DMS153 (cell line): ENCODE measurements around the gene UGT1A10.
"Not testable (repeated sequence)": the region's sequence is repeated elsewhere in the genome, so short reads cannot be mapped to it uniquely, and the experiment has no call there.

Experiments used
- DNase-seq: peaks from one replicate; lab custom pipeline; 2025; lab: John Stamatoyannopoulos, UW

UGT1A10 gene

DNA sequence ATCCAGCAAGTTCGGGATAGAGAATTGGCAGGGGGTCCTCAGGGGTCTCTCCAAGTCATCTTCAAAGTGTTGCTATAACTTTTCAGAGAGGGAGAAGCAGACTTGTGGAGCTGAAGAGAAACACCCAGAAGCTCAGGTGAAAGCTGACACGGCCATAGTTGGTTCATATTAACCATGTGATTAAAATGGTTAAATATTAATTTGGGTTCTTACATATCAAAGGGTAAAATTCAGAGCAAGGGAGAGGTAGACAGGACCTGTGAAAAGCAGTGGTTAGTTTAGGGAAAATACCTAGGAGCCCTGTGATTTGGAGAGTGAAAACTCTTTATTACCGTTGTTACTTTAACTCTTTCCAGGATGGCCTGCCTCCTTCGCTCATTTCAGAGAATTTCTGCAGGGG is 56.4 kb downstream of the UGT1A10 start, which contains the start of gene UGT1A6:
Gene UGT1A6 (plus strand): TSS at position 243 of the 400 bp plus-strand sequence. CDS start 115 bp downstream, at position 358.
- DNase-seq, result no peak

DNA sequence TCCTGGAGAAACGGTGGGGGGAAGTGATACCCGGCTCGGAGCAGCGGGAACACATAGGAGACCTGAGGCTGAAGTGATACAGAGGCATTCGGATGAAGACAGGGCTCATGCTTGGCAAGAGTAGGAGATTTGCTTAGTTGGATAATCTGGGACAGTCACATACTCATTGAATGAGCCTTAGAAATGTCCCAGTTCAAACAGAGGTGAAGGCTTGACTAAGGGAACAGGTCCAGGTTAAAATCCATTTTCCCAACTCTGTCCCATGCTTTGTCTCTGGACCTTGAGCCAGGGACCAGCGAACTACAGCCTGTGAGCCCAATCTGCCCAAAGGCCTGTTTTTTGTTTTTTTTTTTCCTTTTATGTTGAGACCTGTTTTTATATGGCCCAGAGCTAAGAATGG is 57.7 kb downstream of the UGT1A10 start:
- DNase-seq, result no peak

DNA sequence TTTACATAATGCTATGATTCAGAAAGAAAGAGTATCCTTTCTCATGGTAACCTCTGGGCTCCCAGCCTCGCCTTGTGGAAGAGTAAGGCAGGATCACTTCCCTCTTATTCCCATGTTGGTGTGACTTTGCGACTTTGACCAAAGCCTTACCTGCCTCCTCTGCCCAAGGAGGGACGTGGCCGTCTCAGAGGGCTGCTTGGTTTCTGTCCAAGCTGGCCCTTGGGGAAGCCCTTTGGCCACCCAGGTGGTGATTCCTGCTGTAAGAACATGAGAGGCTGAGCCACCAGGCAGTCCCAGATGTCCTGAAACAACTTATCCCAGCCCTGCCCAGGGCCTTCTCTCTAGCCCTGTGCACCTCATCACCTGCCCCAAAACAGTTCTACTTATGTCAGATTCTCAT is 62.5 kb downstream of the UGT1A10 start:
- no peak for DNase-seq

DNA sequence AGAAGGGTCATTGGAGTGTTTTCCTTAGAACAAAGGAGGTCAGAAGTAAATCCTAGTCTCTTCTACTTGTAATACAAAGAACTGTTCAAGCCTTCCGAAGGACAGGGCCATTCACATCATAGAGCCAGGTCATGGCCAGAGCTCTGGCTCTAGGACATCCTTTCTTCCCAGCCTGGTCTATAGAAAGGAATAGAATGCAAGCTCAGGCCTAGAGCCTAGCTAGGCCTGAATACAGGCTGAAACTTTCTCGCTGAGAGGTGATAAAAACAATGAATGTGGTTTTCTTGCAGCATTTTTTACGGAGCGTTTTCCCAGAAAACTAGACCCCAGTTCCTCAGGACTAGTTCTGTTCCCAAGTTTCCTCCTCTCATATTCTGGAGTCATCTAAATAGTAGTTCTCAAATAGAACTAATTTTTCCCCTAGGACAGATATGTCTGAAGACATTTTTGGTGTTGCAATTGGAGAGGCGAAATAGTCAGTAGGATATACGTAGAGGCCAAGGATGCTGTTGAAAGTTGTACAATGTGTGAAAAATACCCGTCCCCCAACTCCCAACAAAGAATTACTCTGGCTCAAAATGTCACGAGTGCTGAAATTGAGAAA is 63.3 kb downstream of the UGT1A10 start:
- DNase-seq, result no peak

DNA sequence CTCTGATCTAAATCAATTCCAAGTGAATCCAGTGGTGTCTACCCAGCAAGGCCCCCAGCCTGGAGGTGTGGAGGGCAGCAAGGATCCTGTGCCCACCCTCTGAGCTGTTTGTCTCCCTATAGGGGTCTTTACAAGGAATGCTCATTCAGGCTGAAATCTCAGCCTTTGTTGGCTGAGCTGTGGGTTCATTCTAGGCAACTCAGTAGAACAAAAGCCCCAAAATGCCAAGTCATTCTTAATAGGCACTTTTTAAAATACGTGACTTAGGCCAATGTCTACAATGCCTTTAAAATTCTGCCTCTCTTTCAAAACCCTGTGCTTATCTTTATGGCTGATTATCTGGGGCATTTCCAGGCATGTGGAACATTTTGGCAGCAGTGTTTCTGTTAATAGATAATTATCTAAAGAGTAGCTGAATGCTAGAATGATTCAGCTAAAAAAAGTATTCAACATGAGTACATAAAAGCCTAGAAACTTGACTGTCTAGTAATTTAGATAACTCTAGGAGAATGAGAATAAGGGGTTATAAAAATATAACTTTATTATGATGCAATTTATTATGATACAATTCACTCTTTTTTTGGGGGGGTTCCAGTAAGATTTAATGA is 63.9 kb downstream of the UGT1A10 start:
- no peak for DNase-seq

DNA sequence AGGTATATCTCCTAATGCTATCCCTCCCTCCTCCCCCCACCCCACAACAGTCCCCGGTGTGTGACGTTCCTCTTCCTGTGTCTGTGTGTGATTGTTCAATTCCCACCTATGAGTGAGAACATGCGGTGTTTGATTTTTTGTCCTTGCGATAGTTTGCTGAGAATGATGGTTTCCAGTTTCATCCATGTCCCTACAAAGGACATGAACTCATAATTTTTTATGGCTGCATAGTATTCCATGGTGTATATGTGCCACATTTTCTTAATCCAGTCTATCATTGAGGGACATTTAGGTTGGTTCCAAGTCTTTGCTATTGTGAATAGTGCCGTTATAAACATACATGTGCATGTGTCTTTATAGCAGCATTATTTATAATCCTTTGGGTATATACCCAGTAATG is 64.6 kb downstream of the UGT1A10 start:
- not testable (repeated sequence) for DNase-seq

DNA sequence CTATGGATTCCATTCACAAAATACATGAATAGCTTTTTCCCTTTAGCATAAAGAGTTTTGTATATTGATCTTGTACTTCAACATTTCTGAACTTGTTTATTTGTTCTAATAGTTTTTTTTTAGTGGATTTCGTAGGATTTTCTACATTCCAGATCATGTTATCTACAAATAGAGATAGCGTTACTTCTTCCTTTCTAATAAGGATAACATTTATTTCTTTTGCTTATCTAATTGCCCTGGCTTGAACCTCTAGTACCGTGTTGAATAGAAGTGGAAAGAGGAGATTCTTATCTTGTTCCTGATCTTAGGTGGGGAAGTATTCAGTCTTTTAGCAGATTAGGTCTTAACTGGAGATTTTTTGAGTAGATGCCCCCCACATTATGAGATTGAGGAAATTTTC is 66.0 kb downstream of the UGT1A10 start:
- no peak for DNase-seq

DNA sequence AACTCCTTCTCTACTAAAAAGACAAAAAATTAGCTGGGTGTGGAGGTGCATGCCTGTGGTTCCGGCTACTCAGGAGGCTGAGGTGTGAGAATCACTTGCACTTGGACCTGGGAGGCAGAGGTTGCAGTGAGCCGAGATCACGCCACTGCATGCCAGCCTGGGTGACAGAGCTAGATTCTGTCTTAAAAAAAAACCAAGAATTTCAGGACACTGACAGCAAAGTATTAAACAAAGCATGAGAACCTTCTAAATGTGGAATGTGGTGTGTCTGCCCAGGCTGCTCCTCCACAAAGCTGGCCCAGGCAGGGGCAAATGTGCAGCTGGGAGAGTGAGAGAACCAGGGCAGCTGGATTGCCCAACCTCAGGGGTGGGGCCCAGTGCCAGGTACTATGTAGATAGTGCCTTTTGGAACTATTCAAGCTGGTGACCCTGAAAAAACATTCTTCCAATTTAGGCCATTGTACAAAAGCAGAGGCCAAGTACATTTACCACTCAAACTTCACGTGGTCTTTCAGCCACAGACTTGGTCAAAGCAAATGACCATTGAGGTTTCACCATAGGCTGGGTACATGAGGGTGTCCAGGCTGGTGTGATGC is 69.8 kb downstream of the UGT1A10 start:
- no peak for DNase-seq

DNA sequence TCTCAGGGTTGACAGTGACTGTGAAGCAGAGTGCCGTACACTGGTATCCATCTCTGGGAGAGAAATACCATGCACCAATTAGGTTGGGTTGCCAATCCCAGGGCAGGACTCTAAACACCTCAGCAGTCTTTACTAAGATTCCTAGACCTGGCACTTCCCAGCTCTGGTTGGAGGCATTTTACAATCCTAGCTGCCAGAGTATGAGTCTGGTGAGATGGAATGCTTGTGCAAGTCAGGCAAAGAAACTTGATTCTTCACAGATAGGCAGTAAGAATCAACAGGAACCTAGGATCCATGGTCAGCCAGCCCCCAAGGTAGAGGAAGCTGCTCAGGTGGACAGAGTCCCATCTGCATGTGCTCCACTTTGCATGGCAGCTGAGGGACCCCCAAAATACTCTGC is 70.5 kb downstream of the UGT1A10 start:
- DNase-seq, result no peak

DNA sequence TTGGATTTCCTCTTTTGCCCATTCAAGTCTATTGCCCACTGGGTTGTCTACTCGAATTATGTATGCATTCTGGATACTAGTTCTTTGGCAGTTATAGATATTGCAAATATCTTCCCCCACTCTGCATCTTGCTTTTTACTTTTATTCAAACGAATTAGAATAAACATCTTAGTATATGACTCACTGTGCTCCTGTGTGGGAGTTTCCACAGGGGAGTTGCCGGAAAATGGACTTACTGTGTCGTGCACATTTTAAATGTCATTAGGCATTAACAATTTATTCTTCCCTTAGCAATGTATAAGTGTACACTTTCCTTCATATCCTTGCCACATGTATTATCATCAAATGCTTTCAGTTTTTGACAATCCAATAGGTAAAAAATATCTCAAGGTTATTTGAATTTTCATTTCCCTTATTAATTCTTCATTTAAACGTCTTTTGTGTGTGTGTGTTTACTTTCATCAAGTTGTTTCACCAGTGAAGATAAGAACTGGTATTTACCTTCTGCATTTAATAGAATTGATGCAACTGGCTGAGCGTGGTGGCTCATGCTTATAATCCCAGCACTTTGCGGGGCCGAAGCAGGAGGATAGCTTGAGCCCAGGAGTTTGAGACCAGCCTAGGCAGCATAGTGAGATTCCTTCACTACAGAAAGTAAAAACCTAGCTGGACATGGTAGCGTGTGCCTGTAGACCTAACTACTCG is 71.8 kb downstream of the UGT1A10 start:
- DNase-seq, result no peak

DNA sequence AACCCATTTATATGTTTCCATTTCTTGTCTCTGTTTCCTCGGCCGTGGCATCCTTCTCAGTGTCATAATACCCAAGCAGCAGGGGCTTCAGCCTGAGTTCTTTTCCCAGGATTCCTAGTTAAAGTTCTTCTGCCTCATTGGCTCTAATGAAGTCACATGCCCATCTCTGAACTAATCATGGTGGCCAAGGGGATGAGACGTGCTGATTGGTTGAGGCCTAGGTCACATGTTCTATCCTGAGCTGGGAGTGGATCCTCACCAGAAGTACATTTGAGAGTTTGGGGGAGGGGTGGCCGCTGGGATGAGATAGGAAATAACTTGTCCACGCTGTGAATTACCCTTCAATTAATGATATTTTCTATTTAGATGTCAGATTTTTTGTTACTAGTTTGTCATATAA is 72.7 kb downstream of the UGT1A10 start:
- DNase-seq, result no peak

DNA sequence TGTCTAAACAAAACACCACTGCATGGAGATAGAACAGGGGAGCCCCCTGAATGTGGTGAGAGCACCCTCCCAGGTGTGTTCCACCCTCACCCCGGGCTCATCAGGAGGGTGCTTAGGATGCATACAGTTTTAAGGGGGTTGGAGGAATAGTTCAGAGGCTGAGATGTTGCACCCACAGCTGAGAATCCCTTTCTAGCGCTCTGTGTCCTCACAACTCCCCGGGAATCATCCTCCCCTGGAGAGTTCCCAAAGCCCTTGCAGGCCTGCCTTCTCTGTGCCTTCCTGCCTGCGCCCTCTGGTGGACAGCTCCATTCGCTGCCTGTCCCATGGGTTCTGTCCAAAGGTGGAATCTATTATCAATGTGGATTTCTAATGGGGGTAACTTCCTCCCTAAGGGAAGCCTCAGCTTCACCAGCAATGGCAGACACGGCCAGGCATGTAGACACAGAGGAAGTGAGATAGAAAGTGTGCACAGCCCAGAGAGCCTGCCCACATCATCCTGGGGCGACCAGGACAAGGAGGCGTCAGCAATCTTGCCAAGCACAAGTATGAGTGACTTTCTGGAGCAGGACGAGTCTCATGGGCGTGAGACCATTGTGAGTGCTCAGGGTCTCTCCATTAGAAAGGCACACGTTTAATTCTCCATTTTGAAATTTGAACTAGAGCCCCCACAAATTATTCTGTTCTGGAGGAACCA is 75.2 kb downstream of the UGT1A10 start:
- peak; percentile 55 for DNase-seq

DNA sequence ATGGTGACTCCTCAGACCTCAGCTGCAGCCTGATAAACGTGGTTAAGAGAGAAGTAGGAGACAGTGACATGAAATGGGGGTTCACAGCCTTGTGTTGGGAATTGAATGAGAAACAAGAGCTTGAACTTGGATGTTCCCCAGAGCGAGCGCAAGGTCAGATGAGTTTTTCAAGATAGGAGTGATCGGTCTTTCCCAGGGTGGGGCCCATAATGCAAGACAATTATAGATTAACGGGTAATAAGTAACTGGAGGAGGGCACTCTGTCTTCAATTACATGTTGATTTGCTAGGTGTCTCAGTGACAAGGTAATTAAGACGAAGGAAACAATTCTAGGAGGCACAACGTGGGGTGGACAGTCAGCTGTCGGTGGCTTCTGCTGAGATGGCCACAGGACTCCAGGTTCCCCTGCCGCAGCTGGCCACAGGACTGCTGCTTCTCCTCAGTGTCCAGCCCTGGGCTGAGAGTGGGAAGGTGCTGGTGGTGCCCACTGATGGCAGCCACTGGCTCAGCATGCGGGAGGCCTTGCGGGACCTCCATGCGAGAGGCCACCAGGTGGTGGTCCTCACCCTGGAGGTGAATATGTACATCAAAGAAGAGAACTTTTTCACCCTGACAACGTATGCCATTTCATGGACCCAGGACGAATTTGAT is 76.5 kb downstream of the UGT1A10 start, which contains the start of gene UGT1A5:
Gene UGT1A5 (plus strand): TSS at position 297 of the 651 bp plus-strand sequence. CDS start 85 bp downstream, at position 382.
- DNase-seq, result no peak

DNA sequence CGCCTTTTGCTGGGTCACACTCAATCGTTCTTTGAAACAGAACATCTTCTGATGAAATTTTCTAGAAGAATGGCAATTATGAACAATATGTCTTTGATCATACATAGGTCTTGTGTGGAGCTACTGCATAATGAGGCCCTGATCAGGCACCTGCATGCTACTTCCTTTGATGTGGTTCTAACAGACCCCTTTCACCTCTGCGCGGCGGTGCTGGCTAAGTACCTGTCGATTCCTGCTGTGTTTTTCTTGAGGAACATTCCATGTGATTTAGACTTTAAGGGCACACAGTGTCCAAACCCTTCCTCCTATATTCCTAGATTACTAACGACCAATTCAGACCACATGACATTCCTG is 77.0 kb downstream of the UGT1A10 start:
- DNase-seq, result no peak

DNA sequence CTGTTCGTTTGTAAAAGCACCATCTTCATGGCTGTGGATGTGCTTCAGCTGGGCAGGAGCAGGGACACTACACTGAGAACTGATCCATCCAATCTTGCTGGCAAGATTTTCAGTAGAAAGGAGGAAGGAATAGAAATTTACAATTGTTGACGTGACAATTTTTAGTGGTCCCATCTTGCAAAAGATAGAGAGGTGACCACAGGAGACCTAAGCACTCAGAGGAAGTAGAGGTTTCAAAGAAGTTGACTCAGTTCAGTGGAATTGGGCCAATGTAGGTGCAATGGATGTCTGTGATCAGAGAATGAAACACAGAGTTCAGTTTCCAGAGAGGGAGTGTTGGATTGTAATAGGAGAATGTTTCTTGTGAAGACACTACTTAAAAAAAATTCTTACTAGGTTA is 77.9 kb downstream of the UGT1A10 start:
- no peak for DNase-seq

DNA sequence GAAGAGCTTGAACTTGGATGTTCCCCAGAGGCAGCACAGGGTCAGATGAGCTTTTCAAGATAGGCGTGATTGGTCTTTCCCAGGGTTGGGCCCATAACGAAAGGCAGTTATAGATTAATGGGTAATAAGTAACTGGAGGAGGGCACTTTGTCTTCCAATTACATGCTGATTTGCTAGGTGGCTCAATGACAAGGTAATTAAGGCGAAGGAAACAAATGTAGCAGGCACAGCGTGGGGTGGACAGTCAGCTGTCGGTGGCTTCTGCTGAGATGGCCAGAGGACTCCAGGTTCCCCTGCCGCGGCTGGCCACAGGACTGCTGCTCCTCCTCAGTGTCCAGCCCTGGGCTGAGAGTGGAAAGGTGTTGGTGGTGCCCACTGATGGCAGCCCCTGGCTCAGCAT is 82.3 kb downstream of the UGT1A10 start, which contains the start of gene UGT1A4:
Gene UGT1A4 (plus strand): TSS at position 185 of the 400 bp plus-strand sequence. CDS start 85 bp downstream, at position 270.
- DNase-seq, result no peak

DNA sequence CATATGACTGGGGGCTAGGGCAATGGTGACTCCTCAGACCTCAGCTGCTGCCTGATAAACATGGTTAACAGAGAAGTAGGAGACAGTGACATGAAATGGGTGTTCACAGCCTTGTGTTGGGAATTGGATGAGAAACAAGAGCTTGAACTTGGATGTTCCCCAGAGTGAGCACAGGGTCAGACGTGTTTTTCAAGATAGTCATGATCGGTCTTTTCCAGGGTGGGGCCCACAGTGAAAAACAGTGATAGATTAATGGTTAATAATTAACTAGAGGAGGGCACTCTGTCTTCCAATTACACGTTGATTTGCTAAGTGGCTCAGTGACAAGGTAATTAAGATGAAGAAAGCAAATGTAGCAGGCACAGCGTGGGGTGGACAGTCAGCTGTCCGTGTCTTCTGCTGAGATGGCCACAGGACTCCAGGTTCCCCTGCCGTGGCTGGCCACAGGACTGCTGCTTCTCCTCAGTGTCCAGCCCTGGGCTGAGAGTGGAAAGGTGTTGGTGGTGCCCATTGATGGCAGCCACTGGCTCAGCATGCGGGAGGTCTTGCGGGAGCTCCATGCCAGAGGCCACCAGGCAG is 92.6 kb downstream of the UGT1A10 start, which contains the start of gene UGT1A3:
Gene UGT1A3 (plus strand): TSS at position 320 of the 579 bp plus-strand sequence. CDS start 85 bp downstream, at position 405.
- no peak for DNase-seq

DNA sequence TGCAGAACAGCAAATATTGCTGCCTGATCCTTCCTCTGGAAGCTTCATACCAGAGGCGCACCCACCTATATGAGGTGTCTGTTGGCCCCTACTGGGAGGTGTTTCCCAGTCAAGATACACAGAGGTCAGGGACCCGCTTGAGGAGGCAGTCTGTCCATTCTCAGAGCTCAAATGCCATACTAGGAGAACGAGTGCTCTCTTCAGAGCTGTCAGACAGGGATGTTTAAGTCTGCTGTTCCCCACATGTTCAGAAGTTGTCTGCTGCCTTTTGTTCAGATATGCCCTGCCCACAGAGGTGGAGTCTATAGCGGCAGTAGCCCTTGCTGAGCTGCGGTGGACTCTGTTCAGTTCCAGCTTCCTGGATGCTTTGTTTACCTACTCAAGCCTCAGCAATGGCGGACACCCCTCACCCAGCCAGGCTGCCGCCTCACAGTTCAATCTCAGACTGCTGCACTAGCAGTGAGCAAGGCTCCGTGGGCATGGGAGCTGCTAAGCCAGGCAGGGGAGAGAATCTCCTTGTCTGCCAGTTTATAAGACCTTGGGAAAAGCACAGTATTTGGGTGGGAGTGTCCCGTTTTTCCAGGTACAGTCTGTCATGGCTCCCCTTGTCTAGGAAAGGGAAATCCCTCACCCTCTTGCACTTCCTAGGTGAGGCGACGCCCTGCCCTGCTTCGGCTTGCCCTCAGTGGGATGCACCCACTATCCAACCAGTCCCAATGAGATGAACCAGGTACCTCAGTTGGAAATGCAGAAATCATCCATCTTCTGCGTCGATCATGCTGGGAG is 100.8 kb downstream of the UGT1A10 start:
- peak; percentile 35 for DNase-seq

DNA sequence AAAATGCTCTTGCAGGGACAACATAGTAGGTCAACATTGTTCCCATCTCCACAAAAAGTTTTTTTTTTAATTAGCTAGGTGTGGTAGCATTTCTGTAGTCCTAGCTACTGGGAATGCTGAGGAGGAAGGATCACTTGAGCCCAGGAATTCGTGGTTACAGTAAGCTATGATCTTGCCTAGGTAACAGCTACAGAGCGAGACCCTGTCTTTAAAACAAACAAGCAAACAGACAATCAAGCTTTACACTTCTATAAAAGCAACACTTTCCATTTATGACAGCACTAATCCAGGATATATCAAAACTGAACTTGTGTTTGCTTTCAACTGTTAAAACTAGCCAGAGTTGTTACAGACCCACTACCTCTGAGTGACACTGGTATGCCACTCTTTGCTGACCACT is 104.6 kb downstream of the UGT1A10 start:
- DNase-seq, result no peak
